ENCODE measurements around the gene MYL4. TPM values are rescaled to one million over a fixed set of nuclear protein-coding genes. Genes with fewer than 3 reads are reported as not detected.

The MYL4 gene
- not detected for total RNA-seq

- TF ChIP-seq CTCF (IDR thresholded peaks at IDR 0.05; ENCODE audit: low read depth), result no peak
These were observed at the start of gene MYL4 for GRCh38 chr17:47208744-47209488. Gene MYL4, plus strand, starts transcription at chr17:47209348. Its CDS starts 75 bp downstream, at chr17:47209423.

GRCh38 chr17:47162013-47162622 is 47.0 kb upstream of the MYL4 start:
- no peak for TF ChIP-seq CTCF (IDR thresholded peaks at IDR 0.05; ENCODE audit: low read depth)

GRCh38 chr17:47164263-47164662 is 44.9 kb upstream of the MYL4 start:
- TF ChIP-seq CTCF (IDR thresholded peaks at IDR 0.05; ENCODE audit: low read depth), result no peak

DNA sequence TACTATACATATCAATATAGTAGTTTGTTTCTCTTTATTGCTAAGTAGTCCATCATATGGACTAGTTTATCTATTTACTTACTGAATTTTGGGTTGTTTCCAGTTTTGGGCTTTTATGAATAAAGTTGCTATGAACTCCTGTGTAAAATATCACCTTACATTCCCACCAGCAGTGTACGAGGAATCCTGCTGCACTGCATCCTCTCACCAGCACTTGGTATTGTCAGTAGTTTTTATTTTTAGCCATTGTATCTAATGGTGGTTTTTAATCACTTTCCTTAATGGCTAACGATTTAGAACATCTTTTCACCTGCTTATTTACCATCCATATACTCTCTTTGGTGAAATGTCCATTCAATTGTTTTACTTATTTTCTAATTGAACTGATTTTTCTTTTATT is 44.0 kb upstream of the MYL4 start:
- TF ChIP-seq CTCF (IDR thresholded peaks at IDR 0.05; ENCODE audit: low read depth), result no peak

- no peak for TF ChIP-seq CTCF (IDR thresholded peaks at IDR 0.05; ENCODE audit: low read depth)
These were observed 38.4 kb upstream of the MYL4 start for GRCh38 chr17:47170710-47171109.

DNA sequence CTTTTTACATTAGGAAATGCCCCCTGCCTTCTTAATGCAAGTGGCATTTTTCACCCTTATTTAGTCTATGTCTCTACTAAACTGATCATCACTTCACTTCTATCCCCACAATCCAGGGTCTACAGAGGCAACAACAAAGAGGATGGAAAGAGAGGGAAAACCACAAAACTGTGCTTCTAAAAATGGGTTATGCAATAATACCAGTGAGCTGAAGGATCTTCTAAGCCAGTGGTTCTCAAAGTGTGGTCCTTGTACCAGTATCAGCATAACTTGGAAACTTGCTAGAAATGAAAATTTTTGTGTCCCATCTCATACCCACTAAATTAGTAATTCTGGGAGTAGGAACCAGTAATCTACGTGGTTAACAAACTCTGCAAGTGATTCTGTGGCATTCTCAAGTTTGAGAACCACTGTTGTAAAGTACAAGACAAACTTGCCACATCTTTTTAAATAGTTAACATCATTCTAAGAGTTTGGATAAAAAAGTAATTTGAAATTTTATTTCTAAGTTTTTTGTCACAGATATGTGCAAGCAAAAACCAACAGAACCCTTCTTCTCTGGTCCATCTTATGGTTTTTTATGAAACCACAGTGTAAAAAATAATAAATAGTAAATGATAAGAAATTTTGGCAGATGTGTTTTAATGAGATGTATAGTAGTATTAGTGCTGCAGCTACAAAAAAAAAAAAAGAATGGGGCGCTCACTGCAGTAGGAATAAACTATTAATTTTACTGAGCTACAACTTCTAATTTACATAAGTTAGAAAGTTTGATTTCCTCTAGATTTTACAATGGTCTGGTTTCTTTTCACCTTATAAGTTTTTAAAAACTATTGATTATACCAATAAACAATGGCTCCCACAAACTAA is 36.2 kb upstream of the MYL4 start:
- no peak for TF ChIP-seq CTCF (IDR thresholded peaks at IDR 0.05; ENCODE audit: low read depth)

DNA sequence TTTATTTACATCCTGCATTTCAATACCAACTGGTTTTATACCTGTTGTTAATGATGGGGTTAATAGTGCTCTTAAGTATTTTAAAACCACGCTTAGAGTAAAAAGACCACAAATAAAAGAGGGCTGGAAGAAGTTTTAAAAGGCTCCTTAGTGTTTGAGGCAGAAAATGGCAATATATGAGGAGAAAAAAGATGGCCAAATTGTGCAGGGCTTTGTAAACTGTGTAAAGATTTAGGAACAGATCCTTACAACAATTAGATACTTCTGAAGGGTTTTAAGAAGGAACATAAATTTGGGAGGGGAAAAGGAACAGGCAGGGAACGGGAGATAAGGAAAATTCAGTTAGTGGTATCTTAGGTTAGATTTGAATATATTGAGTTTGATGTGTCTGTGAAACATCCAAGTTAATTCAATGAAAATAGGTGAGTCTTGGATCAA is 32.7 kb upstream of the MYL4 start:
- no peak for TF ChIP-seq CTCF (IDR thresholded peaks at IDR 0.05; ENCODE audit: low read depth)

Data from subcutaneous adipose tissue (tissue), 4 donors.